GM23338 (cell line): ENCODE results near the gene OTULINL. TPM values are rescaled to one million over a fixed set of nuclear protein-coding genes. Genes with fewer than 3 reads are reported as not detected.

Experiments used
- ATAC-seq: fragments of 200-7000 bp; cut with Tn5 transposase; 3 replicates; pipeline ENCODE4 v1.9.1; 2020
- DNase-seq: peaks from one replicate; pipeline ENCODE4 v3.0.0-alpha.2; 2015; ENCODE audit warnings: low spot score
- H2AFZ ChIP-seq: fragments of 200-600 bp; sonication (generic); 2 replicates; pipeline ENCODE4 v1.8.0; 2016; ENCODE audit warnings: antibody characterized with exemption, mild to moderate bottlenecking, moderate library complexity
- H3F3A ChIP-seq: fragments of 200-600 bp; sonication (generic); replicated peaks from 2 replicates; pipeline ENCODE4 v1.8.0; 2017; ENCODE audit warnings: antibody characterized with exemption, mixed run types, low read depth
- H3K27ac ChIP-seq: fragments of 200-600 bp; sonication (generic); 2 replicates; pipeline ENCODE4 v1.6.1; 2016; ENCODE audit warnings: low read depth
- H3K27me3 ChIP-seq: fragments of 200-600 bp; sonication (generic); 2 replicates; pipeline ENCODE4 v1.8.0; 2016; ENCODE audit warnings: mild to moderate bottlenecking, mixed run types, moderate library complexity; ENCODE audit not compliant: insufficient read depth
- H3K36me3 ChIP-seq: fragments of 200-600 bp; sonication (generic); 2 replicates; pipeline ENCODE4 v1.8.0; 2016; ENCODE audit warnings: mild to moderate bottlenecking; ENCODE audit not compliant: insufficient read depth
- H3K4me1 ChIP-seq: fragments of 200-600 bp; sonication (generic); 2 replicates; pipeline ENCODE4 v1.8.0; 2016; ENCODE audit warnings: mild to moderate bottlenecking, moderate library complexity; ENCODE audit not compliant: insufficient read depth
- H3K4me2 ChIP-seq: fragments of 200-600 bp; sonication (generic); 2 replicates; pipeline ENCODE4 v1.7.1; 2017; ENCODE audit warnings: mixed run types
- H3K4me3 ChIP-seq: fragments of 200-600 bp; sonication (generic); 2 replicates; pipeline ENCODE4 v1.6.1; 2016; ENCODE audit warnings: mixed run types
- H3K79me2 ChIP-seq: fragments of 200-600 bp; sonication (generic); replicated peaks from 2 replicates; pipeline ENCODE4 v1.8.0; 2017; ENCODE audit warnings: mild to moderate bottlenecking; ENCODE audit not compliant: insufficient read depth
- H3K9me2 ChIP-seq: fragments of 200-600 bp; sonication (generic); 2 replicates; pipeline ENCODE4 v1.8.0; 2017; ENCODE audit not compliant: insufficient read depth
- H4K20me1 ChIP-seq: fragments of 200-600 bp; sonication (generic); replicated peaks from 2 replicates; pipeline ENCODE4 v1.8.0; 2017; ENCODE audit warnings: mild to moderate bottlenecking; ENCODE audit not compliant: insufficient read depth
- H3K27ac Mint-ChIP-seq: 2 replicates; pipeline ENCODE4 v1.8.0; 2020; ENCODE audit warnings: inconsistent platforms, mild to moderate bottlenecking, moderate library complexity, mixed read lengths
- H3K27me3 Mint-ChIP-seq: 3 replicates; pipeline ENCODE4 v1.8.0; 2022; ENCODE audit warnings: low read depth, mild to moderate bottlenecking, moderate library complexity, mixed read lengths, inconsistent platforms; ENCODE audit not compliant: insufficient read depth, poor library complexity
- H3K36me3 Mint-ChIP-seq: 3 replicates; pipeline ENCODE4 v1.8.0; 2021; ENCODE audit warnings: low read depth, mild to moderate bottlenecking, inconsistent platforms, moderate library complexity, mixed read lengths
- H3K4me1 Mint-ChIP-seq: 3 replicates; pipeline ENCODE4 v1.8.0; 2020; ENCODE audit warnings: mild to moderate bottlenecking, inconsistent platforms, mixed read lengths
- H3K4me3 Mint-ChIP-seq: 3 replicates; pipeline ENCODE4 v1.8.0; 2021; ENCODE audit warnings: moderate library complexity, mild to moderate bottlenecking, inconsistent platforms, mixed read lengths
- H3K9me3 Mint-ChIP-seq: 3 replicates; pipeline ENCODE4 v1.8.0; 2020; ENCODE audit warnings: moderate library complexity, mild to moderate bottlenecking, inconsistent platforms, mixed read lengths
- CREB1 ChIP-seq: fragments of 250-450 bp; sonication (Bioruptor Pico); IDR thresholded peaks from 2 replicates; pipeline ENCODE4 v1.5.0; 2020; ENCODE audit warnings: low read depth, mild to moderate bottlenecking, moderate library complexity
- EZH2 ChIP-seq: fragments of 200-600 bp; sonication (generic); IDR thresholded peaks from one replicate; pipeline ENCODE4 v1.8.0; 2017; ENCODE audit warnings: antibody characterized with exemption, mild to moderate bottlenecking, low read depth; ENCODE audit not compliant: unreplicated experiment
- EZH2phosphoT487 ChIP-seq: fragments of 200-600 bp; sonication (generic); IDR thresholded peaks from one replicate; pipeline ENCODE4 v1.8.1; 2018; ENCODE audit warnings: antibody characterized with exemption; ENCODE audit not compliant: unreplicated experiment
- JUNB ChIP-seq: IDR thresholded peaks from one replicate; pipeline ENCODE4 v1.6.1; 2016; ENCODE audit warnings: antibody characterized with exemption; ENCODE audit not compliant: unreplicated experiment
- NANOG ChIP-seq: IDR thresholded peaks from 2 replicates; pipeline ENCODE4 v1.6.1; 2016; ENCODE audit warnings: antibody characterized with exemption, borderline replicate concordance
- POLR2AphosphoS5 ChIP-seq: IDR thresholded peaks from 2 replicates; pipeline ENCODE4 v1.6.1; 2016; ENCODE audit warnings: antibody characterized with exemption, low read depth
- STAT1 ChIP-seq: IDR thresholded peaks from one replicate; pipeline ENCODE4 v1.6.1; 2016; ENCODE audit warnings: antibody characterized with exemption; ENCODE audit not compliant: unreplicated experiment
- ZNF114 ChIP-seq: fragments of 250-450 bp; sonication (Bioruptor Pico); IDR thresholded peaks from 2 replicates; pipeline ENCODE4 v1.5.0; 2020; ENCODE audit warnings: mild to moderate bottlenecking, moderate library complexity
- ZNF331 ChIP-seq: fragments of 250-450 bp; sonication (Bioruptor Pico); IDR thresholded peaks from 2 replicates; pipeline ENCODE4 v1.5.0; 2020; ENCODE audit warnings: low read depth, mild to moderate bottlenecking, moderate library complexity
- polyA plus RNA-seq: library from polyadenylated mRNA; unstranded; fragments of >200 nt; fragmentation: Nextera tagmentation; extraction: Ambion mirVana; gene quantifications from 2 replicates; pipeline ENCODE4 v1.2.1, GENCODE V29; 2016
- total RNA-seq: library from RNA; depleted of rRNA; stranded (reverse); fragments of >200 nt; shearing (Covaris generic); gene quantifications from 2 replicates; pipeline ENCODE4 v1.2.3, GENCODE V29; 2014
- TF ChIP-seq, protein P1 (sequence below): IDR thresholded peaks from 2 replicates; pipeline ENCODE4 v1.6.1; 2016; ENCODE audit warnings: antibody characterized with exemption
- TF ChIP-seq, protein P2 (sequence below): fragments of 250-450 bp; sonication (Bioruptor Pico); IDR thresholded peaks from 2 replicates; pipeline ENCODE4 v1.5.0; 2020; ENCODE audit warnings: mild to moderate bottlenecking, moderate library complexity
- TF ChIP-seq, protein P3 (sequence below), 2 experiments: fragments of 200-600 bp in 1 of 2; sonication (generic) in 1 of 2; conservative IDR thresholded peaks; 2 replicates each; pipeline versions ENCODE4 v1.5.1 to v1.6.1; 2016 to 2017; ENCODE audit warnings: antibody characterized with exemption in 2 of 2, low read depth in 2 of 2, mild to moderate bottlenecking in 2 of 2, moderate library complexity in 1 of 2

OTULINL gene
- total and polyA plus RNA-seq, 2 experiments from 2014 or later = 6.3 to 7.6 TPM

DNA sequence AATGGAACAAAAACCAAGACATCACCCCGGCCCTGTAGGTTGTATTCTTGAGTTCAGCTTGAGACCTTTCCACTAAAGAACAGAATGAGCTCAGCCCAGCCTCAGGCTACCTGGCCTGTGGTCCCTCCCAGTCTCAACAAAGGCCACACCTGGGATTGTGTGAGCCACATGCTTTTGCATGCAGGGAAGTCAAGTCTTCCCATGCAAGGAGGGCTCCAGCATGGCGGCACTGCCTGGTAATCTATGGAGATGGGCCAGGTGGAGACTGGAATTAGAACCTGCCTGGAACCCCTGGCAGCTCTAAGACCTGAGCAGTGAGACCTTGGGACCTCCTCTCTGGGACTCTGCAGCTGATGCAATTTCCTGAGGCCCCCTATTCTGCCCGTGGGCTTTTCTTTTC, 49.4 kb upstream of the OTULINL start:
- Histone ChIP-seq H4K20me1 (no peaks in the 10 kb centered on the region), H3F3A (no peaks in the 10 kb centered on the region), H3K4me3 (no peak overlapping the region), H3K36me3 (no peaks in the 10 kb centered on the region), H3K27ac (no peak overlapping the region), H3K79me2 (no peaks in the 10 kb centered on the region), H2AFZ (no peak overlapping the region), H3K27me3 (no peaks in the 10 kb centered on the region), H3K4me1 (peaks cover 9% of the 10 kb centered on the region; the same call in 1 of the 2 replicates), H3K4me2 (no peak overlapping the region), H3K9me2 (no peaks in the 10 kb centered on the region)
- Mint-ChIP-seq H3K36me3 (no peaks in the 10 kb centered on the region), H3K4me1 (peaks cover 8% of the 10 kb centered on the region), H3K27me3 (peaks cover 4% of the 10 kb centered on the region), H3K9me3 (no peaks in the 10 kb centered on the region; the same call in 2 of the 3 replicates), H3K4me3 (no peak overlapping the region), H3K27ac (no peak overlapping the region)
- no peak for ATAC-seq
- TF ChIP-seq EZH2 (no peak), ZNF331 (CRISPR knock-in tag) (no peak), STAT1 (no peak), NANOG (no peak), CREB1 (CRISPR knock-in tag) (no peak), POLR2AphosphoS5 (no peak), ZNF114 (no peak)
- TF ChIP-seq, protein P1, sequence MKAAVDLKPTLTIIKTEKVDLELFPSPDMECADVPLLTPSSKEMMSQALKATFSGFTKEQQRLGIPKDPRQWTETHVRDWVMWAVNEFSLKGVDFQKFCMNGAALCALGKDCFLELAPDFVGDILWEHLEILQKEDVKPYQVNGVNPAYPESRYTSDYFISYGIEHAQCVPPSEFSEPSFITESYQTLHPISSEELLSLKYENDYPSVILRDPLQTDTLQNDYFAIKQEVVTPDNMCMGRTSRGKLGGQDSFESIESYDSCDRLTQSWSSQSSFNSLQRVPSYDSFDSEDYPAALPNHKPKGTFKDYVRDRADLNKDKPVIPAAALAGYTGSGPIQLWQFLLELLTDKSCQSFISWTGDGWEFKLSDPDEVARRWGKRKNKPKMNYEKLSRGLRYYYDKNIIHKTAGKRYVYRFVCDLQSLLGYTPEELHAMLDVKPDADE = no peak
- DNase-seq = no peak

DNA sequence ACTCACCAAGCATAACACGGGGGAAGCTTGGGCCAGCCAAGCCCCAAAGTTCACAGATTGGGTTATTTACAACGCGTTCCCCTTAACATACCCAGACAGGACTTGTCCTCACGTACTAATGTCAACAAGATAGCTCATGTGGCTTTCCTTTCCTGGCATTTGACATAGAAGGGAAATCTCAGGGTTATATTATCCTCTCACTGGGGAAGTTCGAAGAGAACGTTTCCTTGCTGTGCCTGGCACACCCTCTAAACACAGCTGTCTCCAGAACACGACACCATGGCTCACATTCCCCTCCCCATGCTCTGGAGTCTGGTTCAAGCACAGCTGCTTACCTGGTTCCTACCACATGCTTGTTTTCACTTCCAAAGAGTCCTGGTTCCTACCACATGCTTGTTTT, 46.8 kb upstream of the OTULINL start:
- no peak overlapping the region for H3K4me3 ChIP-seq
- peak; percentile 72 for ATAC-seq
- Mint-ChIP-seq H3K36me3 (no peaks in the 10 kb centered on the region), H3K9me3 (no peaks in the 10 kb centered on the region; the same call in 2 of the 3 replicates), H3K27me3 (peaks cover 4% of the 10 kb centered on the region), H3K4me1 (peaks cover 8% of the 10 kb centered on the region), H3K27ac (no peak overlapping the region), H3K4me3 (no peak overlapping the region)
- no peak for TF ChIP-seq ZNF331 (CRISPR knock-in tag)
- TF ChIP-seq, protein P1 = no peak
- TF ChIP-seq, protein P2, sequence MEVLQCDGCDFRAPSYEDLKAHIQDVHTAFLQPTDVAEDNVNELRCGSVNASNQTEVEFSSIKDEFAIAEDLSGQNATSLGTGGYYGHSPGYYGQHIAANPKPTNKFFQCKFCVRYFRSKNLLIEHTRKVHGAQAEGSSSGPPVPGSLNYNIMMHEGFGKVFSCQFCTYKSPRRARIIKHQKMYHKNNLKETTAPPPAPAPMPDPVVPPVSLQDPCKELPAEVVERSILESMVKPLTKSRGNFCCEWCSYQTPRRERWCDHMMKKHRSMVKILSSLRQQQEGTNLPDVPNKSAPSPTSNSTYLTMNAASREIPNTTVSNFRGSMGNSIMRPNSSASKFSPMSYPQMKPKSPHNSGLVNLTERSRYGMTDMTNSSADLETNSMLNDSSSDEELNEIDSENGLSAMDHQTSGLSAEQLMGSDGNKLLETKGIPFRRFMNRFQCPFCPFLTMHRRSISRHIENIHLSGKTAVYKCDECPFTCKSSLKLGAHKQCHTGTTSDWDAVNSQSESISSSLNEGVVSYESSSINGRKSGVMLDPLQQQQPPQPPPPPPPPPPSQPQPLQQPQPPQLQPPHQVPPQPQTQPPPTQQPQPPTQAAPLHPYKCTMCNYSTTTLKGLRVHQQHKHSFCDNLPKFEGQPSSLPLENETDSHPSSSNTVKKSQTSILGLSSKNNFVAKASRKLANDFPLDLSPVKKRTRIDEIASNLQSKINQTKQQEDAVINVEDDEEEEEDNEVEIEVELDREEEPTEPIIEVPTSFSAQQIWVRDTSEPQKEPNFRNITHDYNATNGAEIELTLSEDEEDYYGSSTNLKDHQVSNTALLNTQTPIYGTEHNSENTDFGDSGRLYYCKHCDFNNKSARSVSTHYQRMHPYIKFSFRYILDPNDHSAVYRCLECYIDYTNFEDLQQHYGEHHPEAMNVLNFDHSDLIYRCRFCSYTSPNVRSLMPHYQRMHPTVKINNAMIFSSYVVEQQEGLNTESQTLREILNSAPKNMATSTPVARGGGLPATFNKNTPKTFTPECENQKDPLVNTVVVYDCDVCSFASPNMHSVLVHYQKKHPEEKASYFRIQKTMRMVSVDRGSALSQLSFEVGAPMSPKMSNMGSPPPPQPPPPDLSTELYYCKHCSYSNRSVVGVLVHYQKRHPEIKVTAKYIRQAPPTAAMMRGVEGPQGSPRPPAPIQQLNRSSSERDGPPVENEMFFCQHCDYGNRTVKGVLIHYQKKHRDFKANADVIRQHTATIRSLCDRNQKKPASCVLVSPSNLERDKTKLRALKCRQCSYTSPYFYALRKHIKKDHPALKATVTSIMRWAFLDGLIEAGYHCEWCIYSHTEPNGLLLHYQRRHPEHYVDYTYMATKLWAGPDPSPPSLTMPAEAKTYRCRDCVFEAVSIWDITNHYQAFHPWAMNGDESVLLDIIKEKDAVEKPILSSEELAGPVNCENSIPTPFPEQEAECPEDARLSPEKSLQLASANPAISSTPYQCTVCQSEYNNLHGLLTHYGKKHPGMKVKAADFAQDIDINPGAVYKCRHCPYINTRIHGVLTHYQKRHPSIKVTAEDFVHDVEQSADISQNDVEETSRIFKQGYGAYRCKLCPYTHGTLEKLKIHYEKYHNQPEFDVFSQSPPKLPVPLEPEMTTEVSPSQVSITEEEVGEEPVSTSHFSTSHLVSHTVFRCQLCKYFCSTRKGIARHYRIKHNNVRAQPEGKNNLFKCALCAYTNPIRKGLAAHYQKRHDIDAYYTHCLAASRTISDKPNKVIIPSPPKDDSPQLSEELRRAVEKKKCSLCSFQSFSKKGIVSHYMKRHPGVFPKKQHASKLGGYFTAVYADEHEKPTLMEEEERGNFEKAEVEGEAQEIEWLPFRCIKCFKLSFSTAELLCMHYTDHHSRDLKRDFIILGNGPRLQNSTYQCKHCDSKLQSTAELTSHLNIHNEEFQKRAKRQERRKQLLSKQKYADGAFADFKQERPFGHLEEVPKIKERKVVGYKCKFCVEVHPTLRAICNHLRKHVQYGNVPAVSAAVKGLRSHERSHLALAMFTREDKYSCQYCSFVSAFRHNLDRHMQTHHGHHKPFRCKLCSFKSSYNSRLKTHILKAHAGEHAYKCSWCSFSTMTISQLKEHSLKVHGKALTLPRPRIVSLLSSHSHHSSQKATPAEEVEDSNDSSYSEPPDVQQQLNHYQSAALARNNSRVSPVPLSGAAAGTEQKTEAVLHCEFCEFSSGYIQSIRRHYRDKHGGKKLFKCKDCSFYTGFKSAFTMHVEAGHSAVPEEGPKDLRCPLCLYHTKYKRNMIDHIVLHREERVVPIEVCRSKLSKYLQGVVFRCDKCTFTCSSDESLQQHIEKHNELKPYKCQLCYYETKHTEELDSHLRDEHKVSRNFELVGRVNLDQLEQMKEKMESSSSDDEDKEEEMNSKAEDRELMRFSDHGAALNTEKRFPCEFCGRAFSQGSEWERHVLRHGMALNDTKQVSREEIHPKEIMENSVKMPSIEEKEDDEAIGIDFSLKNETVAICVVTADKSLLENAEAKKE (CRISPR knock-in tag) = no peak
- no peak for TF ChIP-seq EZH2
- no peak for TF ChIP-seq STAT1
- TF ChIP-seq EZH2phosphoT487 = no peak
- TF ChIP-seq POLR2AphosphoS5 = no peak
- TF ChIP-seq, protein P3, sequence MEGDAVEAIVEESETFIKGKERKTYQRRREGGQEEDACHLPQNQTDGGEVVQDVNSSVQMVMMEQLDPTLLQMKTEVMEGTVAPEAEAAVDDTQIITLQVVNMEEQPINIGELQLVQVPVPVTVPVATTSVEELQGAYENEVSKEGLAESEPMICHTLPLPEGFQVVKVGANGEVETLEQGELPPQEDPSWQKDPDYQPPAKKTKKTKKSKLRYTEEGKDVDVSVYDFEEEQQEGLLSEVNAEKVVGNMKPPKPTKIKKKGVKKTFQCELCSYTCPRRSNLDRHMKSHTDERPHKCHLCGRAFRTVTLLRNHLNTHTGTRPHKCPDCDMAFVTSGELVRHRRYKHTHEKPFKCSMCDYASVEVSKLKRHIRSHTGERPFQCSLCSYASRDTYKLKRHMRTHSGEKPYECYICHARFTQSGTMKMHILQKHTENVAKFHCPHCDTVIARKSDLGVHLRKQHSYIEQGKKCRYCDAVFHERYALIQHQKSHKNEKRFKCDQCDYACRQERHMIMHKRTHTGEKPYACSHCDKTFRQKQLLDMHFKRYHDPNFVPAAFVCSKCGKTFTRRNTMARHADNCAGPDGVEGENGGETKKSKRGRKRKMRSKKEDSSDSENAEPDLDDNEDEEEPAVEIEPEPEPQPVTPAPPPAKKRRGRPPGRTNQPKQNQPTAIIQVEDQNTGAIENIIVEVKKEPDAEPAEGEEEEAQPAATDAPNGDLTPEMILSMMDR (conservative IDR thresholded peaks at IDR 0.05; ENCODE audit: low read depth in 2 of 2) = no peak
- TF ChIP-seq CREB1 (CRISPR knock-in tag) = no peak
- no peak for TF ChIP-seq JUNB
- no peaks in the 10 kb centered on the region for H3F3A ChIP-seq
- no peaks in the 10 kb centered on the region for H3K27me3 ChIP-seq
- H3K4me2 ChIP-seq = peak overlapping the region; percentile 23; the same call in 1 of the 2 replicates
- DNase-seq = peak; percentile 21
- H4K20me1 ChIP-seq = no peaks in the 10 kb centered on the region
- H3K27ac ChIP-seq = no peak overlapping the region
- no peaks in the 10 kb centered on the region for H3K36me3 ChIP-seq
- H3K4me1 ChIP-seq = peaks cover 9% of the 10 kb centered on the region; the same call in 1 of the 2 replicates
- peak overlapping the region; percentile 82 for H2AFZ ChIP-seq
- no peaks in the 10 kb centered on the region for H3K9me2 ChIP-seq
- no peaks in the 10 kb centered on the region for H3K79me2 ChIP-seq
